ENCODE data around the gene CEP112. TPM values are rescaled to one million over a fixed set of nuclear protein-coding genes. Genes with fewer than 3 reads are reported as not detected.
"Not testable (repeated sequence)": the region's sequence is repeated elsewhere in the genome, so short reads cannot be mapped to it uniquely, and the experiment has no call there.

The CEP112 gene
- polyA plus RNA-seq, 1 donor (not counting 4 experiments of a cell fraction or from before 2014, with no cell fraction given): 2.6 TPM

- no peak for TF ChIP-seq EZH2 (IDR thresholded peaks at IDR 0.05; ENCODE audit: low read length)
- TF ChIP-seq CTCF (optimal IDR thresholded peaks at IDR 0.05 in 1 of 3, IDR thresholded peaks at IDR 0.05 in 1 of 3, conservative IDR thresholded peaks at IDR 0.05 in 1 of 3; ENCODE audit: extremely low read depth in 1 of 3, insufficient read depth in 2 of 3, low read length in 3 of 3): no peak
- Histone ChIP-seq H3K9me3 (ENCODE audit: control insufficient read depth, low read depth, low read length) (no peaks in the 10 kb centered on the region), H3K9ac (ENCODE audit: control insufficient read depth, extremely low read depth, insufficient read depth, low read length) (no peak overlapping the region), H3K79me2 (ENCODE audit: control insufficient read depth, insufficient read depth, low read length) (no peaks in the 10 kb centered on the region), H3K9me1 (ENCODE audit: control insufficient read depth, extremely low read depth, insufficient read depth, low read length) (no peaks in the 10 kb centered on the region), H3K27me3 (ENCODE audit: control insufficient read depth, extremely low read depth, insufficient read depth, low read length) (no peaks in the 10 kb centered on the region), H3K4me2 (ENCODE audit: control insufficient read depth, extremely low read depth, insufficient read depth, low read depth, low read length) (peak overlapping the region; percentile 19), H2AFZ (ENCODE audit: control insufficient read depth, low read length) (no peak overlapping the region), H3K4me1 (ENCODE audit: control insufficient read depth, extremely low read depth, insufficient read depth, low read length) (peaks cover 20% of the 10 kb centered on the region), H3K27ac (ENCODE audit: control insufficient read depth, insufficient read depth, low read length) (peak overlapping the region; percentile 33), H3K4me3 (ENCODE audit: control insufficient read depth in 2 of 3, extremely low read depth in 1 of 3, insufficient read depth in 2 of 3, low read depth in 1 of 3, low read length in 3 of 3) (no peak overlapping the region), H4K20me1 (ENCODE audit: control insufficient read depth, extremely low read depth, insufficient read depth, low read length) (no peaks in the 10 kb centered on the region), H3K36me3 (ENCODE audit: control insufficient read depth in 2 of 2, extremely low read depth in 1 of 2, insufficient read depth in 2 of 2, low read length in 2 of 2) (no peaks in the 10 kb centered on the region)
- dilution Hi-C loops (cut with MboI; ENCODE audit: extremely low pct_ligation_motif_present, low sequenced_read_pairs): no loop called here
- DNase-seq (ENCODE audit: low read depth, low spot score): no peak
- peak; percentile 90 for FAIRE-seq
Measured at GRCh38 chr17:65783845-65784334, 408.0 kb downstream of the CEP112 start.

GRCh38 chr17:65782104-65782706 is 409.7 kb downstream of the CEP112 start:
- H3K9ac ChIP-seq (ENCODE audit: control insufficient read depth, extremely low read depth, insufficient read depth, low read length); H4K20me1 ChIP-seq (ENCODE audit: control insufficient read depth, extremely low read depth, insufficient read depth, low read length); H3K27me3 ChIP-seq (ENCODE audit: control insufficient read depth, extremely low read depth, insufficient read depth, low read length); dilution Hi-C loops (cut with MboI; ENCODE audit: extremely low pct_ligation_motif_present, low sequenced_read_pairs); H2AFZ ChIP-seq (ENCODE audit: control insufficient read depth, low read length); H3K27ac ChIP-seq (ENCODE audit: control insufficient read depth, insufficient read depth, low read length); H3K36me3 ChIP-seq (ENCODE audit: control insufficient read depth in 2 of 2, extremely low read depth in 1 of 2, insufficient read depth in 2 of 2, low read length in 2 of 2); H3K4me2 ChIP-seq (ENCODE audit: control insufficient read depth, extremely low read depth, insufficient read depth, low read depth, low read length); H3K9me3 ChIP-seq (ENCODE audit: control insufficient read depth, low read depth, low read length); H3K4me3 ChIP-seq (ENCODE audit: control insufficient read depth in 2 of 3, extremely low read depth in 1 of 3, insufficient read depth in 2 of 3, low read depth in 1 of 3, low read length in 3 of 3); DNase-seq (ENCODE audit: low read depth, low spot score); H3K79me2 ChIP-seq (ENCODE audit: control insufficient read depth, insufficient read depth, low read length); H3K9me1 ChIP-seq (ENCODE audit: control insufficient read depth, extremely low read depth, insufficient read depth, low read length): not testable (repeated sequence)
- peaks cover 20% of the 10 kb centered on the region for H3K4me1 ChIP-seq (ENCODE audit: control insufficient read depth, extremely low read depth, insufficient read depth, low read length)
- FAIRE-seq: peak; percentile 17

GRCh38 chr17:65780111-65780510 is 411.8 kb downstream of the CEP112 start:
- no peak for FAIRE-seq
- H2AFZ ChIP-seq (ENCODE audit: control insufficient read depth, low read length): no peak overlapping the region
- dilution Hi-C loops (cut with MboI; ENCODE audit: extremely low pct_ligation_motif_present, low sequenced_read_pairs): no loop called here
- H3K4me3 ChIP-seq (ENCODE audit: control insufficient read depth in 2 of 3, extremely low read depth in 1 of 3, insufficient read depth in 2 of 3, low read depth in 1 of 3, low read length in 3 of 3): no peak overlapping the region
- no peaks in the 10 kb centered on the region for H4K20me1 ChIP-seq (ENCODE audit: control insufficient read depth, extremely low read depth, insufficient read depth, low read length)
- H3K9me1 ChIP-seq (ENCODE audit: control insufficient read depth, extremely low read depth, insufficient read depth, low read length): no peaks in the 10 kb centered on the region
- no peak for DNase-seq (ENCODE audit: low read depth, low spot score)
- peaks cover 17% of the 10 kb centered on the region for H3K4me1 ChIP-seq (ENCODE audit: control insufficient read depth, extremely low read depth, insufficient read depth, low read length)
- no peaks in the 10 kb centered on the region for H3K79me2 ChIP-seq (ENCODE audit: control insufficient read depth, insufficient read depth, low read length)
- H3K9me3 ChIP-seq (ENCODE audit: control insufficient read depth, low read depth, low read length): no peaks in the 10 kb centered on the region
- no peaks in the 10 kb centered on the region for H3K36me3 ChIP-seq (ENCODE audit: control insufficient read depth in 2 of 2, extremely low read depth in 1 of 2, insufficient read depth in 2 of 2, low read length in 2 of 2)
- no peak for TF ChIP-seq CTCF (optimal IDR thresholded peaks at IDR 0.05 in 1 of 3, IDR thresholded peaks at IDR 0.05 in 1 of 3, conservative IDR thresholded peaks at IDR 0.05 in 1 of 3; ENCODE audit: extremely low read depth in 1 of 3, insufficient read depth in 2 of 3, low read length in 3 of 3)
- TF ChIP-seq EZH2 (IDR thresholded peaks at IDR 0.05; ENCODE audit: low read length): no peak
- H3K4me2 ChIP-seq (ENCODE audit: control insufficient read depth, extremely low read depth, insufficient read depth, low read depth, low read length): no peak overlapping the region
- H3K27me3 ChIP-seq (ENCODE audit: control insufficient read depth, extremely low read depth, insufficient read depth, low read length): no peaks in the 10 kb centered on the region
- no peak overlapping the region for H3K9ac ChIP-seq (ENCODE audit: control insufficient read depth, extremely low read depth, insufficient read depth, low read length)
- H3K27ac ChIP-seq (ENCODE audit: control insufficient read depth, insufficient read depth, low read length): no peak overlapping the region

Data from keratinocyte (primary cell).